Naive thymus-derived CD4-positive, alpha-beta T cell (primary cell): ENCODE results near the gene TRIM33. TPM values are rescaled to one million over a fixed set of nuclear protein-coding genes. Genes with fewer than 3 reads are reported as not detected.

Experiments
- ATAC-seq: fragments of 150-1000 bp; cut with Tn5 transposase; 2 replicates; pipeline ENCODE4 v1.10.0; 2021; ENCODE audit warnings: mild to moderate bottlenecking, moderate library complexity
- CTCF ChIA-PET: fragments of 350-600 bp; sonication (Branson Sonifier 250); formaldehyde crosslinking; loops from one replicate; lab custom pipeline; 2021; ENCODE audit warnings: antibody characterized with exemption; lab: Charles Lee
- POLR2A ChIA-PET: fragments of 350-600 bp; sonication (Branson Sonifier 250); formaldehyde crosslinking; loops from one replicate; lab custom pipeline; 2021; ENCODE audit warnings: antibody characterized with exemption, inconsistent platforms; lab: Charles Lee
- DNase-seq, 9 donors: peaks; one replicate each; pipeline versions ENCODE4 v3.0.0 to v3.0.0-alpha.2; 2020 to 2022; ENCODE audit warnings: mixed read lengths in 1 of 9
- H3K27ac ChIP-seq: one replicate; pipeline ENCODE4 v1.7.0; 2013; ENCODE audit warnings: mild to moderate bottlenecking, low read depth, low read length, moderate library complexity
- H3K27me3 ChIP-seq, 2 donors: one replicate each; pipeline ENCODE4 v1.7.0; 2013; ENCODE audit warnings: low read length in 2 of 2, mild to moderate bottlenecking in 2 of 2, moderate library complexity in 2 of 2; ENCODE audit not compliant: control insufficient read depth in 2 of 2, insufficient read depth in 2 of 2
- H3K36me3 ChIP-seq, 3 experiments: 1 replicate in 2 of 3; 2 replicates in 1 of 3; pipeline ENCODE4 v1.7.0; 2013; ENCODE audit warnings: low read length in 3 of 3, mild to moderate bottlenecking in 3 of 3, moderate library complexity in 1 of 3; ENCODE audit not compliant: insufficient read depth in 3 of 3, control insufficient read depth in 2 of 3
- H3K4me1 ChIP-seq, 2 donors: one replicate each; pipeline ENCODE4 v1.7.0; 2013; ENCODE audit warnings: low read length in 2 of 2, mild to moderate bottlenecking in 2 of 2, moderate library complexity in 1 of 2; ENCODE audit not compliant: control insufficient read depth in 2 of 2, insufficient read depth in 2 of 2
- H3K4me3 ChIP-seq: 2 replicates; pipeline ENCODE4 v1.7.0; 2013; ENCODE audit warnings: mild to moderate bottlenecking, low read length
- H3K9me3 ChIP-seq, 3 experiments: 1 replicate in 2 of 3; 2 replicates in 1 of 3; pipeline ENCODE4 v1.7.0; 2013; ENCODE audit warnings: low read length in 3 of 3; ENCODE audit not compliant: control insufficient read depth in 2 of 3
- H3K27ac Mint-ChIP-seq, 9 donors: one replicate each; pipeline ENCODE4 v1.8.0; 2020 to 2022; ENCODE audit warnings: mixed read lengths in 9 of 9, mild to moderate bottlenecking in 8 of 9, moderate library complexity in 5 of 9, inconsistent platforms in 2 of 9
- H3K27me3 Mint-ChIP-seq, 5 donors: one replicate each; pipeline ENCODE4 v1.8.0; 2021 to 2022; ENCODE audit warnings: mixed read lengths in 5 of 5, mild to moderate bottlenecking in 1 of 5
- H3K36me3 Mint-ChIP-seq, 5 donors: one replicate each; pipeline ENCODE4 v1.8.0; 2020 to 2022; ENCODE audit warnings: mixed read lengths in 5 of 5, mild to moderate bottlenecking in 3 of 5, inconsistent platforms in 1 of 5
- H3K4me1 Mint-ChIP-seq, 7 donors: one replicate each; pipeline ENCODE4 v1.8.0; 2020 to 2022; ENCODE audit warnings: mixed read lengths in 7 of 7, mild to moderate bottlenecking in 3 of 7, inconsistent platforms in 1 of 7
- H3K4me3 Mint-ChIP-seq, 10 donors: one replicate each; pipeline ENCODE4 v1.8.0; 2020 to 2022; ENCODE audit warnings: mild to moderate bottlenecking in 10 of 10, mixed read lengths in 10 of 10, moderate library complexity in 6 of 10, inconsistent platforms in 2 of 10
- H3K9me3 Mint-ChIP-seq, 11 donors: one replicate each; pipeline ENCODE4 v1.8.0; 2020 to 2022; ENCODE audit warnings: mixed read lengths in 11 of 11, mild to moderate bottlenecking in 4 of 11, inconsistent platforms in 1 of 11, moderate library complexity in 1 of 11
- intact Hi-C, 2 donors: fragments of 100-400 bp; cut with micrococcal nuclease; formaldehyde crosslinking; loops; one replicate each; pipeline ENCODE4 v1.15.1; 2023
- polyA plus RNA-seq, 2 donors: library from polyadenylated mRNA; unstranded; fragments of 300-500 nt; fragmentation: Illumina TruSeq; gene quantifications; one replicate each; pipeline ENCODE4 v1.2.3, GENCODE V29; 2021
- total RNA-seq, 6 experiments: library from RNA in 5 of 6; stranded (reverse) in 5 of 6; gene quantifications; 1 replicate in 5 of 6; 2 replicates in 1 of 6; pipeline ENCODE4 v1.2.3 and lab custom pipeline; 2021 to 2026

The TRIM33 gene
- total and polyA plus RNA-seq, 7 experiments from 2014 or later: 28.7 to 57.6 (median 45.4) TPM

DNA sequence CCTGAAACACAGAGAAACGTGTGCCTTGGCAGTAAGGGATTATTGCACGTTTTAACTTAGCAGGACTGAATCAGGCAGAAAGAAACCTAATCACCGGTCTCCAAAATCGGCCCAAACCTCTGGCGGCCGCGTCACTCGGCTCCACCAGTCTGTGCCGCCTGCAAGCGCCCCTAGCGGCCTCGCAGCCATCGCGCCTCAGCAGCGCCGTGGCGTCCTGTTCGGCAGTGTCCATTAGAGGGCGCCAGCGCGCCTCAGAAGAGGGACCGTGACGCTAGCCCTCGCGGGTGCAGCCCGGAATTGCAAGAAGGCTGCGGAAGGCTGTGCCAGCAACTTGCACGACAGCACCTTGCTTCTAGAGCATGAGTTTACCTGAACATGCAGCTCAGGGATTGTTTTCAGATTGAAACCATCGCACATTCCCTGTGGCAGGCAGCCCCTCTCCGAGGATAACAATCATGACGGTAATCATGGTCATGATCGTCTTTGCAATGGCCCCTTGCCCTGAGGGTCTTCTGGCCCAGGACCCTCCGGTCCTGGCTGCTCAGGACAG lies 164.4 kb downstream of the TRIM33 start:
- Mint-ChIP-seq H3K9me3 (peaks cover 0 to under 1% (median 0%) of the 10 kb centered on the region in 11 donors), H3K27me3 (no peaks in the 10 kb centered on the region), H3K36me3 (no peaks in the 10 kb centered on the region), H3K4me3 (peak overlapping the region; percentile 89 to 98 (median 92)), H3K27ac (peak overlapping the region; percentile 86 to 99 (median 91)), H3K4me1 (peaks cover 23 to 46% (median 33%) of the 10 kb centered on the region in 7 donors)
- Histone ChIP-seq H3K4me3 (peak overlapping the region; percentile 65), H3K27me3 (no peaks in the 10 kb centered on the region), H3K36me3 (no peaks in the 10 kb centered on the region), H3K27ac (peak overlapping the region; percentile 53), H3K4me1 (peaks cover 29 to 38% of the 10 kb centered on the region in 2 donors), H3K9me3 (no peaks in the 10 kb centered on the region)
- ATAC-seq: peak; percentile 100
- intact Hi-C loops: loop anchor here (1.0 to 10.0 kb wide), 24 partner anchors 52 to 1727 kb away; partner anchors contain the start of genes BCAS2 (in 2 of the 2), CSDE1 (in 2 of the 2), DENND2C (in 2 of the 2) and MAGI3 (in 2 of the 2)
- CTCF ChIA-PET: interaction anchor here (0.6 to 3.3 kb wide), 20 partner anchors 9 to 706 kb away, joined by 3 to 27 read pairs (median 4); no protein-coding TSS in a partner anchor
- POLR2A ChIA-PET: interaction anchor here (0.6 to 1.0 kb wide), 5 partner anchors 13 to 514 kb away, joined by 3 to 4 read pairs (median 3); no protein-coding TSS in a partner anchor
- DNase-seq: peak; percentile 91 to 99 (median 98)

DNA sequence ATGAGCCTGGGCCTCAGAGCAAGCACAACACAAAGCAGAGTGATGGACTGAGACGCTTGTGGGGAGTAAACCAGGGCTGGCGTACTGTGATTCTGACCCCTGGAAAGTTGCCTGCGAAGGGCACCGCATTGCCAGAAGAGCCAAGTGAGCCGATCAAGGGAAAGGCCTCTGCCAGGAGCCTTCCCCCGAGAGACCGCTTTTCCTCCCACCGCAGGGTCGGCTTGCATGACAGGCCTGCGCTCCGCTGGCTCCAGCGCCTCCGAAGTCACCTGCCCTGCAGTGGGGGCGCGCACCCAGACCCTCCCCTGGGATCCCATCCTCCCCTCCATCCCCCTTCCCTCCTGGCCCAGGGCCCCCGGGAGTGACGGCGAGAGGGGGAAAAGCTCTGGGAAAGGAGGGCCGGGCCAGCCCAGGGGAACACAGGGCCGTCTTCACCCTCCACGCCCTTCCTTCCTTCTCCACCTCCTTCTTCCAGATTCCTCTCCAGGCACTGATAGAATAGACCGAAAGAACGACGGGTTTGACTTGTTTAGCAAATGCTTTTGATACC lies 165.0 kb downstream of the TRIM33 start:
- Mint-ChIP-seq H3K27ac (peak overlapping the region; percentile 86 to 99 (median 91)), H3K4me3 (peak overlapping the region; percentile 89 to 98 (median 92)), H3K9me3 (peaks cover 0 to 5% (median 0%) of the 10 kb centered on the region in 11 donors), H3K27me3 (no peaks in the 10 kb centered on the region), H3K4me1 (peaks cover 28 to 52% (median 39%) of the 10 kb centered on the region in 7 donors), H3K36me3 (peaks cover 0 to 5% (median 0%) of the 10 kb centered on the region in 5 donors)
- intact Hi-C loops: loop anchor here (1.0 to 10.0 kb wide), 24 partner anchors 53 to 1727 kb away; partner anchors contain the start of genes BCAS2 (in 2 of the 2), CSDE1 (in 2 of the 2), DENND2C (in 2 of the 2) and MAGI3 (in 2 of the 2)
- CTCF ChIA-PET: interaction anchor here (0.8 to 3.3 kb wide), 9 partner anchors 12 to 82 kb away, joined by 4 to 18 read pairs (median 6); no protein-coding TSS in a partner anchor
- POLR2A ChIA-PET: interaction anchor here (0.5 to 1.0 kb wide), 2 partner anchors 155 to 274 kb away, joined by 3 to 4 read pairs; no protein-coding TSS in a partner anchor
- Histone ChIP-seq H3K9me3 (no peaks in the 10 kb centered on the region), H3K27me3 (no peaks in the 10 kb centered on the region), H3K4me3 (peak overlapping the region; percentile 65), H3K4me1 (peaks cover 35 to 43% of the 10 kb centered on the region in 2 donors), H3K27ac (peak overlapping the region; percentile 53), H3K36me3 (no peaks in the 10 kb centered on the region)
- ATAC-seq (peak; percentile 10), DNase-seq (peak in 3 of 9 donors; percentile 6 to 31 (median 11))

DNA sequence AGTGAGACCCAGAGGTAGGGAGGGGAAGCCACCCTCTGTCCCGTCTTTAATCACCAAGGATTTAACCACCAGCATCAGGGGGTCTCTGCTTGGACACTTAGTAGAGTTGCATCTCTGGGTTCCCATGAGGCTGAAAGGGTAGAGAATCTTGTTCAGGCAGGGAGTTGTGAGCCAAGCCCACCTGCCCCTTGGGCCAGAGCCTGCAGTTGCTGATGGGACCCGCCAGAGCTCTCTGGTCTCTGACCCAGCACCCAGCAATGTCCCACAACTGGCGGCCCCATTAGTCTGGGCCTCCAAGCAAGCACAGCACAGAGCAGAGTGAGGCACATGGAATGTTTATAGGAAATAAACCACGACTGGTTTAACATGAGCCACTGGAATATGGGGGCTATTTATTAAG lies 166.3 kb downstream of the TRIM33 start:
- peak overlapping the region in 2 of 9 donors; percentile 25 to 71 for H3K27ac Mint-ChIP-seq
- peaks cover 30 to 65% (median 52%) of the 10 kb centered on the region in 7 donors for H3K4me1 Mint-ChIP-seq

More for the DNA sequence above, 166.3 kb downstream of the TRIM33 start:
- H3K4me3 ChIP-seq: no peak overlapping the region
- ATAC-seq (no peak), DNase-seq (no peak)
- ChIA-PET POLR2A (interaction anchor here (1.2 kb wide), 1 partner anchor 10 kb away, joined by 3 read pairs; no protein-coding TSS in a partner anchor), CTCF (interaction anchor here (1.0 kb wide), 1 partner anchor 16 kb away, joined by 4 read pairs; no protein-coding TSS in a partner anchor)
- Mint-ChIP-seq H3K9me3 (peaks cover 0 to 6% (median 0%) of the 10 kb centered on the region in 11 donors), H3K27me3 (no peaks in the 10 kb centered on the region), H3K36me3 (peaks cover 0 to 5% (median 0%) of the 10 kb centered on the region in 5 donors), H3K4me3 (peak overlapping the region in 5 of 10 donors; percentile 9 to 93 (median 30))
- H3K9me3 ChIP-seq: no peaks in the 10 kb centered on the region
- H3K27ac ChIP-seq: no peak overlapping the region
- H3K4me1 ChIP-seq: peaks cover 48 to 56% of the 10 kb centered on the region in 2 donors
- no peaks in the 10 kb centered on the region for H3K27me3 ChIP-seq
- H3K36me3 ChIP-seq: no peaks in the 10 kb centered on the region
- intact Hi-C loops: loop anchor here (5.0 to 10.0 kb wide), 8 partner anchors 370 to 1630 kb away; partner anchors contain the start of genes CSDE1 (in 2 of the 2), MAGI3 (in 2 of the 2), LRIG2 (in 1 of the 2) and OLFML3 (in 1 of the 2)

Other genes with a start within 250 kb of the TRIM33 start
- 10 to 100 TPM; 32.3 to 87.1 (median 46.0) TPM for gene BCAS2, start 70.4 kb upstream of the TRIM33 start, total RNA-seq
- 100 to 1,000 TPM in 1 of 2 donors, 10 to 100 TPM in 1; 99.6 to 111 TPM for gene BCAS2, start 70.4 kb upstream of the TRIM33 start, polyA plus RNA-seq
- 1 to 10 TPM in 3 of 5 experiments, under 1 TPM in 2; 0.27 to 1.6 (median 1.0) TPM for gene DENND2C, start 158.8 kb upstream of the TRIM33 start, total RNA-seq
- under 1 TPM; 0.28 to 0.89 TPM for gene DENND2C, start 158.8 kb upstream of the TRIM33 start, polyA plus RNA-seq
- not detected for gene AMPD1, start 184.3 kb upstream of the TRIM33 start, total RNA-seq
- gene AMPD1, start 184.3 kb upstream of the TRIM33 start, polyA plus RNA-seq: not detected
- 10 to 100 TPM; 22.3 to 56.0 (median 25.0) TPM for gene NRAS, start 205.6 kb upstream of the TRIM33 start, total RNA-seq
- gene NRAS, start 205.6 kb upstream of the TRIM33 start, polyA plus RNA-seq: 10 to 100 TPM; 15.7 to 23.4 TPM
- gene CSDE1, start 246.8 kb upstream of the TRIM33 start, total RNA-seq: 100 to 1,000 TPM; 378 to 638 (median 561) TPM
- 100 to 1,000 TPM; 354 to 409 TPM for gene CSDE1, start 246.8 kb upstream of the TRIM33 start, polyA plus RNA-seq